Caco-2 (cell line): ENCODE measurements around the gene PPARG. TPM values are rescaled to one million over a fixed set of nuclear protein-coding genes. Genes with fewer than 3 reads are reported as not detected.

ENCODE experiments used
- BruUV-seq: library from RNA; stranded (reverse); fragments of 400-500 nt; replicated peaks from 2 replicates; lab custom pipeline; 2021; lab: Mats Ljungman, UMichigan
- CTCF ChIA-PET: fragments of 300-600 bp; sonication (Branson Sonifier 250); formaldehyde crosslinking; loops from one replicate; lab custom pipeline; 2022; ENCODE audit warnings: antibody characterized with exemption; lab: Charles Lee
- POLR2A ChIA-PET: fragments of 300-600 bp; sonication (Branson Sonifier 250); formaldehyde crosslinking; loops from one replicate; lab custom pipeline; 2022; ENCODE audit warnings: antibody characterized with exemption; lab: Charles Lee
- DNase-seq, 2 experiments: peaks; one replicate each; pipeline versions ENCODE4 v3.0.0 to v3.0.0-alpha.2; 2020 to 2022
- H3K27me3 ChIP-seq: replicated peaks from 2 replicates; pipeline ENCODE4 v1.6.0; 2011; ENCODE audit warnings: low read length; ENCODE audit not compliant: control insufficient read depth, insufficient read depth
- H3K36me3 ChIP-seq: 2 replicates; pipeline ENCODE4 v1.5.1; 2011; ENCODE audit warnings: low read length; ENCODE audit not compliant: control insufficient read depth, insufficient read depth
- H3K4me1 ChIP-seq: fragments of 250-450 bp; sonication (Bioruptor Pico); 2 replicates; pipeline ENCODE4 v1.5.1; 2020; ENCODE audit warnings: mild to moderate bottlenecking
- H3K4me3 ChIP-seq: 2 replicates; pipeline ENCODE4 v1.5.1; 2011; ENCODE audit warnings: low read depth, mild to moderate bottlenecking, control low read depth, low read length
- H3K9me3 ChIP-seq: fragments of 250-450 bp; sonication (Bioruptor Pico); 2 replicates; pipeline ENCODE4 v1.5.1; 2020; ENCODE audit warnings: mild to moderate bottlenecking, moderate library complexity
- H3K27ac Mint-ChIP-seq: one replicate; pipeline ENCODE4 v1.8.0; 2022; ENCODE audit warnings: mixed read lengths; ENCODE audit not compliant: unreplicated experiment
- H3K27me3 Mint-ChIP-seq: one replicate; pipeline ENCODE4 v1.8.0; 2022; ENCODE audit warnings: mixed read lengths; ENCODE audit not compliant: insufficient read depth, unreplicated experiment
- H3K36me3 Mint-ChIP-seq: one replicate; pipeline ENCODE4 v1.8.0; 2022; ENCODE audit warnings: mild to moderate bottlenecking, mixed read lengths; ENCODE audit not compliant: insufficient read depth, unreplicated experiment
- H3K4me1 Mint-ChIP-seq: one replicate; pipeline ENCODE4 v1.8.0; 2022; ENCODE audit warnings: low read depth, mixed read lengths; ENCODE audit not compliant: unreplicated experiment
- H3K4me3 Mint-ChIP-seq: one replicate; pipeline ENCODE4 v1.8.0; 2022; ENCODE audit warnings: mild to moderate bottlenecking, moderate library complexity, mixed read lengths; ENCODE audit not compliant: unreplicated experiment
- H3K9me3 Mint-ChIP-seq: one replicate; pipeline ENCODE4 v1.8.0; 2022; ENCODE audit warnings: mixed read lengths; ENCODE audit not compliant: unreplicated experiment
- intact Hi-C: fragments of 100-400 bp; cut with micrococcal nuclease; formaldehyde crosslinking; loops from one replicate; pipeline ENCODE4 v1.10.0; 2022; ENCODE audit not compliant: unreplicated experiment
- total RNA-seq: library from RNA; stranded (reverse); gene quantifications from 2 replicates; pipeline ENCODE4 v1.2.3, GENCODE V29; 2022
- TF ChIP-seq, protein P1 (sequence below), 2 experiments: fragments of 200-600 bp in 1 of 2; IDR thresholded peaks; 1 replicate in 1 of 2; 2 replicates in 1 of 2; pipeline versions ENCODE4 v1.5.1 to v1.8.0; 2011 to 2022; ENCODE audit warnings: antibody characterized with exemption in 1 of 2, control low read depth in 1 of 2, inconsistent platforms in 1 of 2, low read depth in 1 of 2, low read length in 1 of 2, mild to moderate bottlenecking in 1 of 2, moderate library complexity in 1 of 2; ENCODE audit not compliant: insufficient read depth in 1 of 2, severe bottlenecking in 1 of 2, unreplicated experiment in 1 of 2

Gene PPARG
- total RNA-seq, 1 experiment from 2014 or later: 15.6 TPM

DNA sequence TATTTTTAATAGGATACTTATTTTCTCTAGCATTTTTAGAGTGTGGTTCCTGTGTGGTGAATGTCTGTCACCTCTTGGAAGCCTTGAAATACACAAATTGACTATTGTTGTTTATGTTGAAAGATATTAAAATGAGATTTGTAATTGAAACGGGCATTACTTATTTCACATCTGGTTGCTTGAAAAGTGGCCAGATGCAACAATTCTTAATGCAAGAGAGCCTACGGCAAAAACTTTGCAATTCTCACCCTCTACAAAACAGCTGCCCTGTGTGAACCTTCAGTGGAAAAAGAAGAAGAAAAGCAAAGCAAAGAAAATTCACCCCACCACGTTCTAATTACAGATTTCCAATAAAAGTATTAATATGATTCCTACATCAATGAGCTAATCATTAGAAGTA is 46.6 kb downstream of the PPARG start:
- TF ChIP-seq, protein P1, sequence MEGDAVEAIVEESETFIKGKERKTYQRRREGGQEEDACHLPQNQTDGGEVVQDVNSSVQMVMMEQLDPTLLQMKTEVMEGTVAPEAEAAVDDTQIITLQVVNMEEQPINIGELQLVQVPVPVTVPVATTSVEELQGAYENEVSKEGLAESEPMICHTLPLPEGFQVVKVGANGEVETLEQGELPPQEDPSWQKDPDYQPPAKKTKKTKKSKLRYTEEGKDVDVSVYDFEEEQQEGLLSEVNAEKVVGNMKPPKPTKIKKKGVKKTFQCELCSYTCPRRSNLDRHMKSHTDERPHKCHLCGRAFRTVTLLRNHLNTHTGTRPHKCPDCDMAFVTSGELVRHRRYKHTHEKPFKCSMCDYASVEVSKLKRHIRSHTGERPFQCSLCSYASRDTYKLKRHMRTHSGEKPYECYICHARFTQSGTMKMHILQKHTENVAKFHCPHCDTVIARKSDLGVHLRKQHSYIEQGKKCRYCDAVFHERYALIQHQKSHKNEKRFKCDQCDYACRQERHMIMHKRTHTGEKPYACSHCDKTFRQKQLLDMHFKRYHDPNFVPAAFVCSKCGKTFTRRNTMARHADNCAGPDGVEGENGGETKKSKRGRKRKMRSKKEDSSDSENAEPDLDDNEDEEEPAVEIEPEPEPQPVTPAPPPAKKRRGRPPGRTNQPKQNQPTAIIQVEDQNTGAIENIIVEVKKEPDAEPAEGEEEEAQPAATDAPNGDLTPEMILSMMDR (IDR thresholded peaks at IDR 0.05; ENCODE audit: insufficient read depth in 1 of 2, low read depth in 1 of 2, low read length in 1 of 2, severe bottlenecking in 1 of 2, unreplicated experiment in 1 of 2): no peak
- H3K4me1 Mint-ChIP-seq: peaks cover 7% of the 10 kb centered on the region
- POLR2A ChIA-PET: no interaction called here
- H3K9me3 Mint-ChIP-seq: no peaks in the 10 kb centered on the region
- H3K9me3 ChIP-seq: no peaks in the 10 kb centered on the region
- H3K36me3 ChIP-seq: no peaks in the 10 kb centered on the region
- 0 out of 2 replicates have a peak, but pooled peaks cover 5% of the 10 kb centered on the region for H3K4me1 ChIP-seq
- intact Hi-C loops: no loop called here
- H3K27me3 Mint-ChIP-seq: no peaks in the 10 kb centered on the region
- H3K36me3 Mint-ChIP-seq: no peaks in the 10 kb centered on the region
- H3K4me3 Mint-ChIP-seq: no peak overlapping the region
- CTCF ChIA-PET: no interaction called here
- no peak overlapping the region for H3K4me3 ChIP-seq
- no TSS peak for BruUV-seq
- no peak for DNase-seq
- H3K27me3 ChIP-seq: no peaks in the 10 kb centered on the region
- H3K27ac Mint-ChIP-seq: no peak overlapping the region

DNA sequence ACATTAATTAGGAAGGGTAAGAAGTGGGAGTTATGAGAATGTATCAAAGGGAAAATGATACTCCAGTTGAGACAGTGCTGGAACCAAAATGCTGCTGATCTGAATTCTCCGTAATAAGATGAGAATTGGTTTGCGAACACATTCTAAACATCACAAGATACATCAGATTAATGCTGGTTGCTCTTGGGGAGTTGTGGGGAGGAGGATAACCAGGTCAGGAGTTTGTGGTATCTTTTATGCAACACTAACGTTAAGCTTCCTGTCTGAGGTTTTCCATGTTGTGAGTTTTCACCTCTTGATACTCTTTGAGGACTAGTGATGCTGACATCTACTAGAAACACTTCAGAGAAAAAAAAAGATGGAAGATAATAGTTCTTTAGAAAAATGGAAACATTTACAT is 47.2 kb downstream of the PPARG start:
- no peaks in the 10 kb centered on the region for H3K27me3 ChIP-seq
- 0 out of 2 replicates have a peak, but pooled peaks cover 5% of the 10 kb centered on the region for H3K4me1 ChIP-seq
- ChIA-PET CTCF (no interaction called here), POLR2A (no interaction called here)
- H3K4me3 ChIP-seq: no peak overlapping the region
- intact Hi-C loops: no loop called here
- Mint-ChIP-seq H3K4me1 (peaks cover 7% of the 10 kb centered on the region), H3K27ac (no peak overlapping the region), H3K9me3 (no peaks in the 10 kb centered on the region), H3K27me3 (no peaks in the 10 kb centered on the region), H3K36me3 (no peaks in the 10 kb centered on the region), H3K4me3 (no peak overlapping the region)
- no peak for DNase-seq
- H3K9me3 ChIP-seq: no peaks in the 10 kb centered on the region
- TF ChIP-seq, protein P1 (IDR thresholded peaks at IDR 0.05; ENCODE audit: insufficient read depth in 1 of 2, low read depth in 1 of 2, low read length in 1 of 2, severe bottlenecking in 1 of 2, unreplicated experiment in 1 of 2): no peak
- no peaks in the 10 kb centered on the region for H3K36me3 ChIP-seq
- no TSS peak for BruUV-seq

DNA sequence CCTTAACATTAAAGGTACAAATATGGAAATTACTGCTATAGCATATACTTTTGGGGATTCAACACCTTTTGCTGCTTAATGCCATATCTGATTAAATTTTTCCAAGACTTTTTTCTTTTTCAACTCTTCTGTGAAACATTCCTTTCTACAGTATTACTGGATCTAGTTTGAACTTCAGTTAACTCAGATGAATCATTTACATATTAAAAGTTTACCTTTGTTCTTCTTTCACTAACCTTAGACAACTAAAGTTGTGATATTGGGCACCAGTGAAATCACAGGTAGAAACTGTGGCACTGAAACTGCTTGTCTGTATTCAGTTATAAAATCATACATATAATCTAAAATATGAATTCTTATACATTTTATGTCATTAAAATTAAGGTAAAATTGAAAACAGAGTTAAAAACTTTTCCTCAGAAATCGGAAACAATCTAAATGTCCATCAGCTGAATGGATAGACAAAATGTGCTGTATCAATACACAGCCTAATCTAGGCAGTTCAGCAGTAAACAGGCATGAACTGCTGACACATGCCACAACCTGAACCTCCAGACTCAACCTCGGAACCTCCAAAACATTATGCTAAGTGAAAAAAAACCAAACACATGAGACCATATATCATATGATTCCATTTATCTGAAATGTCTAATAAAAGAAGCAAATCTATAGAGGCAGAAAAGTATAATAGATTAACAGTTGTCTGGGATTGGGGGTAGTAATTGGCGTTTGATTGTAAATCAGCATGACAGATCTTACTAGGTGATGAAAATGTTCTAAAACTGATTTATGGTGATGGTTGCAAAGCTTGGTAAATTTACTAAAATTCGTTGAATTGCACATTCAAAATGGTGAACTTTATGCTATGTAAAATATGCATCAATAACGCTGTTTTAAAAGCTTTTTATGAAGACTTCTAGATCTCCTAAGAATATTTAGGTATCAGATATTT is 50.0 kb downstream of the PPARG start:
- POLR2A ChIA-PET: no interaction called here

More for the DNA sequence above, 50.0 kb downstream of the PPARG start:
- TF ChIP-seq, protein P1 (IDR thresholded peaks at IDR 0.05; ENCODE audit: insufficient read depth in 1 of 2, low read depth in 1 of 2, low read length in 1 of 2, severe bottlenecking in 1 of 2, unreplicated experiment in 1 of 2): no peak
- CTCF ChIA-PET: no interaction called here
- intact Hi-C loops: no loop called here
- H3K4me3 Mint-ChIP-seq: no peak overlapping the region
- no peak for DNase-seq
- Histone ChIP-seq H3K4me3 (no peak overlapping the region), H3K27me3 (no peaks in the 10 kb centered on the region), H3K4me1 (0 out of 2 replicates have a peak, but pooled peaks cover 5% of the 10 kb centered on the region), H3K9me3 (no peaks in the 10 kb centered on the region), H3K36me3 (no peaks in the 10 kb centered on the region)
- H3K4me1 Mint-ChIP-seq: peaks cover 7% of the 10 kb centered on the region
- H3K27me3 Mint-ChIP-seq: no peaks in the 10 kb centered on the region
- H3K9me3 Mint-ChIP-seq: no peaks in the 10 kb centered on the region
- H3K27ac Mint-ChIP-seq: no peak overlapping the region
- no TSS peak for BruUV-seq
- H3K36me3 Mint-ChIP-seq: no peaks in the 10 kb centered on the region
